GM21367 (cell line): ENCODE data around the gene GALNT14.

ENCODE experiments used
- ATAC-seq: cut with Tn5 transposase; IDR thresholded peaks from one replicate; pipeline ENCODE4 v1.9.1; 2021; ENCODE audit not compliant: unreplicated experiment

The GALNT14 gene

DNA sequence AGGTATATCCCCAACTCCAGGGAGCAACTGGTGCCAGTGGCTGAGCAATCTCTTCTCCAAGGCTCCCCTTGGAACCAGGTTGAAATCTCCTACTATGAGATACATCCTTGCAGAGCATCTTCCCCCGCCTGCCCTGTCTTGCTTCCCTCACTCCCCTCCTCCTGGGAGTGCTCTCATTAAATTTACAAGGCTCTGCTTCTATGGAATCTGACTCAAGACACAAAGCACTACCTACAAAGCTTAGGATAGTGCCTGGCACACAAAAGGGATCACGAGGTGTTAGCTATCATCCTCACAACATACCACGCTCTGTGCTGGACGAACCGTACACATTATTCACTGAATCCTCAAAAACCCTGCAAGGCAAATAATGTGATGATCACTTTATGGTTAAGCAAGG lies 121.6 kb downstream of the GALNT14 start:
- ATAC-seq, result no peak

DNA sequence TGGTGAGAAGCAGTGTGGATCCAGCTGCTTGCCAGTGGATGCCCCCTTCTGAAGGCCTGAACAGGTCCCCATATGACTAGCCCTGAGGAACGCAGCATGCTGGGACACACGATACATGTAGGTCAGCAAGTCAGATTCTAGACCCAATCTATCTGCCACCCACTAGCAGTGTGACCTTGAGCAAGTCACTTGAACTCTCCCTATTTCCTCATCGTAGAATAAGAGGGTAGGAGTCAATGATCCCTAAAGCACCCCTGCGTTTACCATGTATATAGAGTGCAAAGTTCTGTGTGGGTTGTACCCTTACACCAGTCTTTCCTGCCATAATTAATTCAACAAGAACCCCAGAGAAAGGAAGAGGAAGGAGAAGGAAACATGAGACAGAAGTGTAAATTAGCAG lies 123.7 kb downstream of the GALNT14 start:
- no peak for ATAC-seq

DNA sequence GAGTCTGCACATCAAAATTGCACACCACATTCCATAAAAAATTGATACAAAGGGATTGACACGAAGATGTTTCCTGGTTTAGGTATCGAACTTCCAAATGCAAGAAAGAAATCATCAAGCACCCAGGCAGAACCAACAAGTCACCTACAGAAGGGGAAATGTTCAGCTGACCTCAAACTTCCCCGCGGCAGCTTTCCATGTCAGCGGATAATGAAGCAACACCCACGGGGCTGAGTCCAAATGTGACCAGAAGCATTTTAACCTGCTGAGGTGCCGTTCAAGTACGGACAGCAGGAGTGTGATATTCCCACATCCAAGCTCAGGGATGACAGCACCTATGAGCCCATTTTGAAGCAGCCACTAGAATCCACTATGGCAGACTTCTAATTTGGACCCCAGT lies 124.9 kb downstream of the GALNT14 start:
- no peak for ATAC-seq

DNA sequence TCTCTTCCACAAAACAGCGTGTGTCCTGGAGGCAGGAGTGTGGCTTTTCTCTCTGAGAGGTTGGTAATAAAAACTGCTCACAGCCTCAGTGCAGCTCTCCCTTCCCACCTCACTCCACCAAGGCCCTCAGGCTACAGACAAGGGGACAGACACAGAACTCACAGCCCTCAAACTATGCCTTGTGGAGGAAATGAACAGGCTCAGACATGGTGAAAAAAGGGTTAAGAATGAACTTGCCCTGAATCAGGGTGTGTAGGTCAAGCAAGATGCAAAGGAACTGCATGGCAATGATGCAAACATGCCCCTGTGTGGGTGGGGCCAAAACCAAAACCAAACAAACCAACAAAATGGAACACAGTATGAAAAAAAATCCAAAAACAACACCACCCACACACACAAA lies 125.8 kb downstream of the GALNT14 start:
- no peak for ATAC-seq

DNA sequence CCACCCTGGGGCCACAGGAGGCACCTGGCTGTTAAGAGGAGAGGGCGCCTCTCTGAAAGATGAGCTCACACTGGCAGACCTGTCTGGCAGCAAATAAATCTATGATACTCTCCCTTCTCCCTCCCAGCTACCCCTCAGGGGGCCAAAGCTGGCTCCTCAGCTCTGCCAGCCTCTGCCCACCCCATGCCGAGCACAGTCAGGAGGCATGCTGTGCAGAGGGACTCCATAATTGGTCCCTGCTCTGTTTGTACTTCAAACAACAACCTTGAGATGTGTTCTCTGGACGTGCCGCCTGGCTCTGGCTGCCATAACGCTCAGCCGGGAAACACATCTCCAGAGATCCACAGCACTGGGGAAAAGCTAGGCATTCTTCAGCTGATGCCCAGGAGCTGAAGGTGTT lies 126.7 kb downstream of the GALNT14 start:
- ATAC-seq, result no peak

DNA sequence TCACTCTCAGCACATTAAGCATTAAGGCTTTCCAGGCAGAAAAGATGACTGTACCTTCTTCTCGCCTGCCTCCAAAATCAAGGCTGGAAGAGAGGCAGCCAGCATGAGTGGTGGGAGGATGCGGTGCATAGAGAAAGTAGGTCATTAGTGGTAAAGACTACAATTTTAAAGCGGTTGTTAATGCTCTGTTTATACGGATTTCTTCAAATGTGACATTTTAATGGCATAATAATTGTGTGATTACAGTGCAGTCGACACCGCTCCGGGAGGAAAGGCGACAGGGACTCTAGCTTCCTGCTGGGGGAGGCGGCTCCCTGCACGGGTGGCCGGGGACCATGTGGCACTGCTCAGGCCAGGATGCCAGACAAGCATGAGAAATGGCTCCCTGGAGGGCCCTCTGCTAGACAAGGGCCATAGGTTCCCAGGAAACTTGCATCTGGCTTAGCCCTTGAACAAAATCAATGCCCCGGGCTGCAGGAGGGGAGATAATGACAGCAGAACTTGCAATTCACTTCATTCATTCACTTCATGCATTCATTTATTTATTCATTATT lies 129.6 kb downstream of the GALNT14 start:
- ATAC-seq, result no peak

DNA sequence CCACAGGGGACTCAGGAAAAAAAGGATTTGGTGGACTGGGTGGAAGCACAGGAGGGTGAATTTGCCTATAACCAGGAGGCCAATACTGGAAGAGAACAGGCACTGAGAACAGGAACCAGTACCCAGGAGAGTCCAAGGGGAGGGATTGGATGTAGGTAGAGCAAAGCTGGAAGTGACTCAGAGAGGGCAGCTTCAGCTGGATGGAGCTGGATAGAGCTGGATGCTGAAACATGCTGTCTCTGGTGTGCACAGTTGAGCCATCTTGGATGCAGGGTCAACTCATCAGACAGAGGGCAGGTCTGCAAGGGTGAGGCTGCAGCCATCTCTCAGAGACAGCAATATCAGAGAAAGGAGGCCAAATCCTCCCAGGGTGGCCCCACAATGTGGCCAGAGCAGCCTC lies 134.0 kb downstream of the GALNT14 start:
- no peak for ATAC-seq

DNA sequence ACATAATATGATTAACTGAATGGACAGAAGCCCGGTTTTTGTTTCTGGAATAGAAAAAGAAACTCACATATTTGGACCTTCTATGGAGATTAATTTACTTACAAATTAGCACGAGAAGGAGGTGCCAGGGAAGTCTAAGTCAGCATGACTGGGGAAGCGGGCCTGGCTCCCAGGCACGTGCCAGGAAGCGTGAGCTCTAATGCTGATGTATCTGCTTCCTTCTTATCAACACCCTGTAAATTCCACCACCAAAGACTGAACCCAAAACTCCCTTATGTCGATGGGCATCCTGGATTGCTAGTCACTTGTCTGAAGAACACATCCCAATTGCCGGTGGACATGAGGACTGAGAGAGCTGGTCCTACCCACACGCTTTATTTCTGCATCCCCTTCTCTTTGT lies 134.5 kb downstream of the GALNT14 start:
- ATAC-seq, result no peak

DNA sequence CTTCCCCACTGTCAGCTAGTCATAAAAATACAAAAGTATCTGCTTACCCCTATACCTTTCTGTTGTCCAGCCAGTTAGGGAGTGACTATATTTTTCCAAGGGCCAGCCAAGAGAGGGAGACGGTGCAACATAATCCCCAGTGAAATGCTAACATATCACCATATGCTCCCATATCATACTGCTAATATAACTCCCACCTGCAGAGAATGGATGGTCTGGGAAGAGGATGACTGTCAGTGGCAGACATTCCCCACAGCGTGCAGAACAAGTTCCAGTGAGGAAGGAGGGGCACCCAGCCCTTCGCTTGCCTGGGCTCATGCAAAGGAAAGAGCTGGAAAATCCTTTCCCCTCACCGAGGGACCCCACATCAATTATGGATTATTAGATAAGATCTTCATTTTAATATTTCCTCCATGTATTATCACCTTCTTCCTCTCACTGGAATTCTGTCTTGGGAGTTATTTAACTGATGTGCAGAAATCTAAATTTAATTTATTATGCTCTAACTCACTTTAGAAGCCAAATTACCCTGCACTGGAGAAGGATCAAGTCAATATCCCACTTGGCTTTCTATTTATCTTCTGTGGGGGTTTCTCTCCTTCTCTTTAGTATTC lies 135.6 kb downstream of the GALNT14 start:
- no peak for ATAC-seq

DNA sequence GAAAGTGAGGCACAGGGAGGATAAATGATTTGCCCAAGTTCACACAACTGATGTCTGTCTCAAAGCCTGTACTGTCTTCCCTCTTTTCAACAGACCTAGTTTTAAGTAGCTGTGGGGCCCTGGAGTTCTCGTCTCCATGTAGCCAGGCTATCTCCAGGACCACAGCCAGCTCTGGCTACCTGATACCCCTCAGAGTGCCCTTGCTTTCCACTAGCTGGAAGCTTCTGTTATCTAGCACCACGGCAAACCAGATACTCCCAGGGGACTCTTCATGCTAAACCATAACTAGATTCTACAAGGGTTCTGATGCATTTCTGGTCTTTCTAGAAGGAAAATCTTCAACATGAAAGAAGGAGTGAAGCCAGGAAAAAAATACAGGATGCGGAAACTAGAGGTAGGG lies 137.3 kb downstream of the GALNT14 start:
- ATAC-seq, result no peak

DNA sequence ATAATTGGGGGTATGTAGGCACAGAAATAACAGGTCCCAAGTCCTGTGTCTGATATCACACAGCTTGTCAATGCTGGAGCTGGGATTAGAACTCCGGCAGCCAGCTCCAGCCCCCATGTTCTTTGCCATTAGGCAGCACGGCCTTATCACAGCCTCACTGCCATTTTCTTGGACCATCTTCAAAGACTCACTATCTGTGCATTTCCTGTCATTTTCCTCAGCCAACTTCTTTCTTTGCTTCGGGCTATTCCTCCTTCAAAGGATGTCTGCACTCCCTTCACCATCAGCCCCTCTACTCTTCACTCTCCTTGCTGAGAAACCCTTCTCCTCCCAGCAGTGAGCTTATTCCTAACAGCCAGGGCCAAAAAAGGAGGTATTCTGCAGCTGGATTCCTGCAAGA lies 139.6 kb downstream of the GALNT14 start:
- no peak for ATAC-seq

DNA sequence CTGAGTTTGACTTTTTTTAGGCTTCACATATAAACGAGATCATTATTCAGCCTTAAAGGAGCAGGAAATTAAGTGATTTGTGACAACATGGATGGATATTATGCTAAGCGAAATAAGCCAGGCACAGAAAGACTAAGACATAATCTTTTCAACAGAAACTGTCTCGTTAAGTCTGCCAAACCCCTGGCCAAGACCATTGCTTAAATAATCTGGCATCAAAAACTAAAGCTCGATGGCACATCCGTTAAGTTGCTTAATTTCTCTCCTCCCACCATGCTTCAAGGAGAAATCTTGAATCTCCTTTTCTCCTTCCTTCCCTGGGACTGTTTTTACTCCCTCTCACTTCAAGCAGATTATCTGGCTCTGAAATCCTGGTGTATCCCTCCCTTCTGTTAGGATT lies 140.3 kb downstream of the GALNT14 start:
- no peak for ATAC-seq

DNA sequence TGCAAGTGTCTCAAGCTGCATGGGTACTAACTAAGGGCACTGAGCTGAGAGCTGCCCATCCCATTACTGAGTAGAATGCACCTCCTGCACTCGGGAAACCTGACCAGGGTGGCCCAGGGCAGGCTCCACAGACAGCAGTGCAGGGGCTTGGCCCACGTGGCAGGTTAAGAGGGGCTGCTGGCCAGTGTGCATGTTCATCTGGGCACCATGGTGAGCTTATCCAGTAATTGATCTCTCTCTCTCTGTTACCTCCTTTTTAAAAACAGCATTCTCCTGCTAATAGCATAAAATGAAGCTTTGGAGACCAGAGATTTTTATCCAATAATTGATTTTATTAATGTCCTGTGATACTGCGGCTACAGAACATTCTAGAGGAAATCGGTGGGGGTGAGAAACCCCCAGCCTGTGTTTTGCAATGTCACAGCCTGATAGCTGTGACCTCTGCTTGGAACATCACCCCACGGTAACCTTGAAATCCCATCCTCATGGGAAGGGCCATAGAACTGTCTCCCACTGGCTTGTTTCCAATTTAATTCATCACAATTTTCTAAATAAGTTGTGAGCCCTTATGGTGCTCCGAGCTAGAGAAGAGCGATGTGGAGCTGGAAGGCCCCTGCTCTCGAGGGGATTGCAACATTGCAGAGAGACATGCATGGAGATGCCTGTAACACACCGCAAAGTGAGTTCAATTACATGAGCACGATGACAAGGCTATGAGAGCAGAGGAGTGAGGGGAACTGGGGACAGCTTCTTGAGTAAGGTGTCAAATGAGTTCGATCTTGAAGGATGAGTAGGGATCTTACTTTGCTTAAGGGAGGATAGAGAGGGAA lies 143.8 kb downstream of the GALNT14 start:
- ATAC-seq, result no peak

DNA sequence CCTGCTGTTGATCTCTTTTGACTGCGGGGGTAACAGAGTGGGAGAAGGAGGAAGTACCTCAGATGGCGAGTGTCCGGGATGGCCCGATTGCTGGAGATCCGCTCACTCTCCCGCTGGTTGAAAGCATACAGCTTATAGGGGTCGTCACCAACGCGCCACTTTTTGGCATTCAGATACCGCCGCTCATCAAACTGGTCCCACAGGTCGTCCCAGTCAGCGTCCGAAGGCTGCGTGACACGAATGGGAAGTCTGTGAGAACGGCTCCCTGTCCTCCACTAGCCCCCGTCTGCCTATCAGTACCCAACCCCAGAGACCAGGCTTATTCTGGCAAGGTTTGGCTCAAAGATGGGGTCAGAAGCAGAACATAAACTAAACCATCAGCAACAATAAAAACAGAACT lies 145.5 kb downstream of the GALNT14 start:
- no peak for ATAC-seq

DNA sequence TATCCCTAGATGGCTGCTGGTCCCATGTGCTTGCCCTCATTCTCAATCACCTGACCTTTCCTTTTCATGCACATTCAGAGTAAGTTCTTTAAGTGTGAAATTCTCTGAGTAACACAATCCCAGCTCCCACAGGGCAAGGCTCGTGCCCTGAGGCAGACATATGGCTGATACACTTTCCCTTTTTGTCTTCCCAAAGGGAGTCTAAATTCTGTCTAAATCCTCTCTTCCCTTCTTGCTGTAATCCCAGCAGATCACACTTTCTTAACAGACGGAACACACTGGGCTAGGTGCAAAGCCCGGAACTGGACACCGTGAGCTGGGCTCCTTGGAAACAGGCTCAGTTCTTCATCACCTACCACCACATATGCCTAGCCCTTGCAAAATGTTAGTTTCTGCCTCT lies 147.6 kb downstream of the GALNT14 start:
- ATAC-seq, result no peak

DNA sequence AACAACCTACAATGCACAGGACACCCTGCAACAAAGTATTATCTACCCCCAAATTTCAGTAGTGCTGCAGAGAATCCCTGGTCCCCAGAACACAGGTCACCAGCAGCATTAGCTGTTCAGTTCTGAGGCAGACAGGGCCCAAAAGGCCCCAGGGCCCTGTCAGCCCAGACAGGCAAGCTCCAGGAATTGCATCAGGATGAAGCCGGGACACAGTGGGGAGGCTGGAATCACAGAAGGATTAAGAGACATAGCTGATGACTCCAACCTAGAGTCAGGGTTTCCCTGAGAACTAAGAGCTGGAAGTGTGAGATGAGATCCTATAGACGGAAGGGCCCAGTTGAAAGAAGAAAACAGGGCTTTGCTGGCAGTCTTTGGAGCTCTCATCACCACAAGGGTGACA lies 148.1 kb downstream of the GALNT14 start:
- no peak for ATAC-seq

DNA sequence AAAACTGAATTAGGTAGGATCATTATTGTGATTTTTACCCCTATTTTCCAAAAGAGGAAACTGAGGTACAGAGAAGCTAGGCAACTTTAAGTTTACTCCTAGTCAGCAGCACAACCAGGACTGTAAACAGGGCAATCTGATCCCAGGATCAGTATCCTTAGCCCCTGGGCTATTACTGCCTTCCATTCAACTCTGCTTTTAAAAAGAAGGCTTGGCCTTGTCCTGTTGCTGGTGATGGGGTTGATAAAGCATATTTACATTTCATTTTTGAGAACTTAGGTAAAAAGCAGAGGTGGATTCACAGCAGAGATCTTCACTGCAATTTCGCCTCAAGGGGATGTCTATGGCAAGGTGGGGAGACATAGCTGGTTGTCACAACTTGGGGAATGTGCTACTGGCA lies 148.5 kb downstream of the GALNT14 start:
- ATAC-seq, result no peak

DNA sequence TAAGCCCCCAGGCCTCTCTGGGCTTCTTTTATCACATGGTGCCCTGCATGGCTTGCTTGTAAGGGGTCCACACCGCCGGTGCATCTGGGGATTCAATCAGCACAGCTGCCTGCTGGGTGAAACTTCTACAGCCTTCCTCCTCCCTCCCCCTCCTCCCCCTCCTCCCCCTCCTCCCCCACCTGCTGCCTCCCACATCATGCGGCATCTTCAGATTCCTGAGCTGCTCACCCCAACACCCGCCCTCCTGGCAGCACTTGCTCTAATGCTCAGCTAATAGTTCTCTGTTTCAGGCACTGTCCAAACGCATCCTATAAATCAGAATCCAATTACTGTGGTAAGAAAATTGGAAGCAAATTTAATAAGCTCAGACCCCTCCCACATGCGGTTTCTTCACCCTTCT lies 150.7 kb downstream of the GALNT14 start:
- no peak for ATAC-seq

DNA sequence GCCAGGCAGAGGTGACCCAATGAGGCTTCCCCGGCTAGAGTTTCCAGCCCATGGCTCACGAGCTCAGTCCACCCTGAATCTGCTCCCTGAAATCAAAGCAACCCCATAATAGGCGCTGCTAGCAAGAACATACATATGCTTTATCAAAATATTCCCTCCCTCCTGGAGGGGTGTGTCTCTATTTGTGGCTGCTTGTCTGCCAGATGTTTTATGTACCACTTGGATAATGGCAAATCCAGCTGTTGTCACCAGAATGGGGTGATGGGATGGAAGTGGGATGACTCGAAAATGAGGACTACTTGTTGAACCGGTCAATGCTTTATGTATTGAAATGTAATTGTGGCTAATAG lies 152.0 kb downstream of the GALNT14 start:
- no peak for ATAC-seq

DNA sequence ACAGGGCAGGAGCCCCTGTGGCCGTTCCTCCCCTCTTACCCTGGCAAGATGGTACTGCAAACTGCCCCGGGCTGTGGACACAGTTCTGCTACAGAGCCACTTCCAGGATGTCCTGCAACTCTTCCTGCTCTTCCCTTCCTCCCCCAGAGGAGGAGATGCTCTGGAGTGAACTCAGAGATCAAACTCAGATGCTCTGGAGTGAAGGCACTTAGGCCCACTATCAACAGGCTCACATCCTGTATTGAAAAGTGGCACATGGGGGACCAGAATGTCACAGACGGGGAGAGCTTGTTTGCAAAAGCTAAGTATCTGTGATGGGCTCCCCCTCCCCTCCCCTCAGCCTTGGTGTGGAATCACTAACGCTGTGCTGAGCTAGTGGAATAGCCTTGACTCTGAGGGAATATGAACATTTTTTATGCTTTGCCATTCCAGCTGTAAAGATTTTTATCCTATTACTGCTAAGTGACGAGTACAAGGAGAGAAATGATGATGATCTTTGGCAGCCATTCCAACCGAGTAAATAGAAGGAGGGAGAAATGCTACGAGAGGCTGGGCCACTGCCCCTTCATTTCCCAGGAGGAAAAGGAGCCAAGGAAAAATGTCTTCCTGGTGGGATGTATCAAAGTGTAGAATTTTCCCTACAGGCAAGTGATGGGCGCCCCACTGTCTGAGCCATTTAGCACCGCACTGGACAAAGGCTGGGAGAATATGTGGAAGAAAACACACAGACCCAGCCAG lies 152.6 kb downstream of the GALNT14 start:
- no peak for ATAC-seq

DNA sequence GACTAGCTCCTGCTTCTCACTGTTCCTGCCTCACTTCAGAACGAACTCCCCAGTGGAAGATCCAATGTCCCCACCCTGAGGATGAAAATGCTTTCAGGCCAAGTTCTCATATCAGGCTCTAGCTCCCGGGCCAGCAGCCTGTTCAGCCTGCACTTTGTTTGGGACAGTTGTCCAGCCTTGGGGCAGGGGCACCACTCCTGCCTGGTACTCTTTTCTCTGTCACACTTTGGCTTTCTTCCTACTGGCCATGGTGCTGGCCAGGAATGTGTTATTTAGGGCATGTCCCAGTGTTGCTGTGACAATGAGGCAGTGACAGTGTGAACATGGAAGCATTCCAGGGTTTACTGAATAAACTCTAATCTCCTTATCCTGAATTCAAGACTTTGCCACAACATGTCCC lies 154.1 kb downstream of the GALNT14 start:
- ATAC-seq, result no peak

DNA sequence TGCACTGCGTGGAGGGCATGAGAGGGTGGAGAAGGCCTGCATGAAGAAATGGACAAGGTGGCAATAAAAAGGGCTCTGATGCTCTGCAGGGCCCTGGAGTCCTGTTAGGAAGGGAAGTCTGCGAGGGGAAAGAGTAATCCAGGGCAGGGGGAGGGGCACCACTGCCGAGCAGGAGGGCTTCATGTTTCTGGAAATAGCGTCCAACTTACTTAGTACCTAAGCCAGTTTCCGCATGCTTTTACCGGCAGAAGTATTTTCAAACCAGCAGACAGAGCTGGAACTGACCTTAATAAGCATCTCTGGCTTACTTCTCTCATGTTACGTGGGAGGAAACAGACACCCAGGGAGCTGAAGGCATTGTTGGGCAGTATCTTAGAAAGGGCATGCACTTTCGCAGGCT lies 156.7 kb downstream of the GALNT14 start:
- no peak for ATAC-seq
